ENCODE measurements around the gene TMEM147. TPM values are rescaled to one million over a fixed set of nuclear protein-coding genes. Genes with fewer than 3 reads are reported as not detected.

Gene TMEM147
- total RNA-seq, 1 experiment from 2014 or later: 126 TPM

- peaks cover 8% of the 10 kb centered on the region for H3K27me3 Mint-ChIP-seq (ENCODE audit: insufficient read depth, unreplicated experiment)
- Histone ChIP-seq H3K4me1 (no peaks in the 10 kb centered on the region), H3K9me3 (no peaks in the 10 kb centered on the region), H3K4me3 (ENCODE audit: low read depth, low read length) (no peak overlapping the region), H3K36me3 (ENCODE audit: control insufficient read depth, insufficient read depth, low read length) (no peaks in the 10 kb centered on the region), H3K27me3 (replicated peaks; ENCODE audit: control insufficient read depth, insufficient read depth, low read length) (no peaks in the 10 kb centered on the region)
- DNase-seq: no peak
- TF ChIP-seq CTCF (IDR thresholded peaks at IDR 0.05; ENCODE audit: insufficient read depth in 1 of 2, low read depth in 1 of 2, low read length in 1 of 2, severe bottlenecking in 1 of 2, unreplicated experiment in 1 of 2): no peak
- H3K36me3 Mint-ChIP-seq (ENCODE audit: insufficient read depth, unreplicated experiment): no peaks in the 10 kb centered on the region
- CTCF ChIA-PET: no interaction called here
- no peak overlapping the region for H3K27ac Mint-ChIP-seq (ENCODE audit: unreplicated experiment)
- POLR2A ChIA-PET: no interaction called here
- no peaks in the 10 kb centered on the region for H3K4me1 Mint-ChIP-seq (ENCODE audit: low read depth, unreplicated experiment)
- no peaks in the 10 kb centered on the region for H3K9me3 Mint-ChIP-seq (ENCODE audit: unreplicated experiment)
- intact Hi-C loops (cut with micrococcal nuclease; ENCODE audit: unreplicated experiment): no loop called here
- H3K4me3 Mint-ChIP-seq (ENCODE audit: unreplicated experiment): no peak overlapping the region
- no TSS peak for BruUV-seq (replicated peaks)
These were observed 23.9 kb downstream of the TMEM147 start for GRCh38 chr19:35569281-35569781.

DNA sequence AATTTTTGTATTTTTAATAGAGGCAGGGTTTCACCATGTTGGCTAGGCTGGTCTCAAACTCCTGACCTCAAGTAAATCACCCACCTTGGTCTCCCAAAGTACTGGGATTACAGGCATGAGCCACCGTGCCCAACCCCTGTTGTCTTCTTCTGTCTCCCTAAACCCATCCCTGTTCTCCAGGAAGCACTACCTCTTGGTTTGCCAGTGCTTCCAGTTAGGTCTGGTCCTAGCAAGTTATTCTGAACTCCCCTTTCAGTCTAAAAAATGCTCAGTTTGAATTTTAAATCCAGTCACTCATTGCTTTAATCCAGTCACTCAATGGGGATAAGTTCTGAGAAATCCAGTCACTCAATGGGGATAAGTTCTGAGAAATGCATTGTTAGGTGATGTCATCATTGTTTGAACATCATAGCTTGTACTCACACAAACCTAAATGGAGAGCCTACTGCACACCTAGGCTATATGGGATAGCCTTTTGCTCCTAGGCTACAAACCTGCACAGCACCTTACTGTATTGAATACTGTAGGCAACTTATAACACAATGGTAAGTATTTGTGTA is 26.1 kb downstream of the TMEM147 start:
- intact Hi-C loops (cut with micrococcal nuclease; ENCODE audit: unreplicated experiment): no loop called here
- no peaks in the 10 kb centered on the region for H3K4me1 Mint-ChIP-seq (ENCODE audit: low read depth, unreplicated experiment)
- H3K27me3 Mint-ChIP-seq (ENCODE audit: insufficient read depth, unreplicated experiment): peaks cover 8% of the 10 kb centered on the region
- TF ChIP-seq CTCF (IDR thresholded peaks at IDR 0.05; ENCODE audit: insufficient read depth in 1 of 2, low read depth in 1 of 2, low read length in 1 of 2, severe bottlenecking in 1 of 2, unreplicated experiment in 1 of 2): no peak
- peaks cover 13% of the 10 kb centered on the region for H3K9me3 Mint-ChIP-seq (ENCODE audit: unreplicated experiment)
- ChIA-PET POLR2A (no interaction called here), CTCF (no interaction called here)
- no peak overlapping the region for H3K4me3 ChIP-seq (ENCODE audit: low read depth, low read length)
- H3K9me3 ChIP-seq: peaks cover 6% of the 10 kb centered on the region
- no peak for DNase-seq
- H3K36me3 ChIP-seq (ENCODE audit: control insufficient read depth, insufficient read depth, low read length): no peaks in the 10 kb centered on the region
- no peaks in the 10 kb centered on the region for H3K27me3 ChIP-seq (replicated peaks; ENCODE audit: control insufficient read depth, insufficient read depth, low read length)
- H3K4me1 ChIP-seq: no peaks in the 10 kb centered on the region
- no peaks in the 10 kb centered on the region for H3K36me3 Mint-ChIP-seq (ENCODE audit: insufficient read depth, unreplicated experiment)
- BruUV-seq (replicated peaks): no TSS peak
- H3K4me3 Mint-ChIP-seq (ENCODE audit: unreplicated experiment): no peak overlapping the region
- H3K27ac Mint-ChIP-seq (ENCODE audit: unreplicated experiment): no peak overlapping the region

DNA sequence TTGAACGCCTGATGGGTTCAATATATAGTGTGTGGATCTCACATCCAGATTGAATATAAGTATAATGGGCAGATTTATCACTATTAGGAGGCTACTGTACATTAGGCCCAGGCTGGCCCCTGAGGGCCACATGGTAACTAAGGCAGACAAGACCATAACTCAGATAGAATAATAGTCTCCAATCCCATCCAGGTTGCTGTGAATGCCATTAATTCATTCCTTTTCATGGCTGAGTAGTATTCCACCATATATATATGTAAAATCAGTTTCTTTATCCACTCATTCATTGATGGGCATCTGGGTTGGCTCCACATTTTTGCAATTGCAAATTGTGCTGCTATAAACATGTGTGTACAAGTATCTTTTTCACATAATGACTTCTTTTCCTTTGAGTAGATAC is 32.5 kb downstream of the TMEM147 start:
- Mint-ChIP-seq H3K4me1 (ENCODE audit: low read depth, unreplicated experiment) (no peaks in the 10 kb centered on the region), H3K36me3 (ENCODE audit: insufficient read depth, unreplicated experiment) (no peaks in the 10 kb centered on the region), H3K4me3 (ENCODE audit: unreplicated experiment) (no peak overlapping the region), H3K27ac (ENCODE audit: unreplicated experiment) (no peak overlapping the region), H3K9me3 (ENCODE audit: unreplicated experiment) (peaks cover 22% of the 10 kb centered on the region), H3K27me3 (ENCODE audit: insufficient read depth, unreplicated experiment) (peaks cover 2% of the 10 kb centered on the region)
- DNase-seq: no peak
- BruUV-seq (replicated peaks): no TSS peak
- CTCF ChIA-PET: no interaction called here
- H3K36me3 ChIP-seq (ENCODE audit: control insufficient read depth, insufficient read depth, low read length): no peaks in the 10 kb centered on the region
- H3K4me3 ChIP-seq (ENCODE audit: low read depth, low read length): no peak overlapping the region
- H3K9me3 ChIP-seq: peaks cover 26% of the 10 kb centered on the region
- H3K4me1 ChIP-seq: no peaks in the 10 kb centered on the region
- H3K27me3 ChIP-seq (replicated peaks; ENCODE audit: control insufficient read depth, insufficient read depth, low read length): no peaks in the 10 kb centered on the region
- no peak for TF ChIP-seq CTCF (IDR thresholded peaks at IDR 0.05; ENCODE audit: insufficient read depth in 1 of 2, low read depth in 1 of 2, low read length in 1 of 2, severe bottlenecking in 1 of 2, unreplicated experiment in 1 of 2)
- intact Hi-C loops (cut with micrococcal nuclease; ENCODE audit: unreplicated experiment): no loop called here
- POLR2A ChIA-PET: no interaction called here

Data from Caco-2 (cell line).